Activated CD4-positive, alpha-beta T cell treated with anti-CD3 and anti-CD28 coated beads, Interleukin-2, amount 10 ng/mL, durations not matched to agents 7 days and 5 days (primary cell): Measurements from ENCODE around the gene CALD1. TPM values are rescaled to one million over a fixed set of nuclear protein-coding genes. Genes with fewer than 3 reads are reported as not detected.

ENCODE experiments used
- CTCF ChIA-PET: fragments of 350-600 bp; sonication (Branson Sonifier 250); formaldehyde crosslinking; loops from one replicate; lab custom pipeline; 2021; ENCODE audit warnings: antibody characterized with exemption; lab: Charles Lee
- POLR2A ChIA-PET: fragments of 350-600 bp; sonication (Branson Sonifier 250); formaldehyde crosslinking; loops from one replicate; lab custom pipeline; 2021; ENCODE audit warnings: antibody characterized with exemption; lab: Charles Lee
- DNase-seq: peaks from one replicate; pipeline ENCODE4 v3.0.0-alpha.2; 2020
- H3K27ac Mint-ChIP-seq: one replicate; pipeline ENCODE4 v1.8.0; 2021; ENCODE audit warnings: mild to moderate bottlenecking, moderate library complexity, mixed read lengths
- H3K27me3 Mint-ChIP-seq: one replicate; pipeline ENCODE4 v1.8.0; 2021; ENCODE audit warnings: mixed read lengths
- H3K36me3 Mint-ChIP-seq: one replicate; pipeline ENCODE4 v1.8.0; 2021; ENCODE audit warnings: low read depth, mixed read lengths
- H3K4me1 Mint-ChIP-seq: one replicate; pipeline ENCODE4 v1.8.0; 2021; ENCODE audit warnings: mixed read lengths
- H3K4me3 Mint-ChIP-seq: one replicate; pipeline ENCODE4 v1.8.0; 2021; ENCODE audit warnings: mild to moderate bottlenecking, moderate library complexity, mixed read lengths
- H3K9me3 Mint-ChIP-seq: one replicate; pipeline ENCODE4 v1.8.0; 2021; ENCODE audit warnings: mixed read lengths
- total RNA-seq, 2 experiments: library from RNA; stranded (reverse); gene quantifications; one replicate each; pipeline ENCODE4 v1.2.3, GENCODE V29; 2021

Gene CALD1
- total RNA-seq, 2 experiments from 2014 or later = 0.10 to 0.17 TPM

DNA sequence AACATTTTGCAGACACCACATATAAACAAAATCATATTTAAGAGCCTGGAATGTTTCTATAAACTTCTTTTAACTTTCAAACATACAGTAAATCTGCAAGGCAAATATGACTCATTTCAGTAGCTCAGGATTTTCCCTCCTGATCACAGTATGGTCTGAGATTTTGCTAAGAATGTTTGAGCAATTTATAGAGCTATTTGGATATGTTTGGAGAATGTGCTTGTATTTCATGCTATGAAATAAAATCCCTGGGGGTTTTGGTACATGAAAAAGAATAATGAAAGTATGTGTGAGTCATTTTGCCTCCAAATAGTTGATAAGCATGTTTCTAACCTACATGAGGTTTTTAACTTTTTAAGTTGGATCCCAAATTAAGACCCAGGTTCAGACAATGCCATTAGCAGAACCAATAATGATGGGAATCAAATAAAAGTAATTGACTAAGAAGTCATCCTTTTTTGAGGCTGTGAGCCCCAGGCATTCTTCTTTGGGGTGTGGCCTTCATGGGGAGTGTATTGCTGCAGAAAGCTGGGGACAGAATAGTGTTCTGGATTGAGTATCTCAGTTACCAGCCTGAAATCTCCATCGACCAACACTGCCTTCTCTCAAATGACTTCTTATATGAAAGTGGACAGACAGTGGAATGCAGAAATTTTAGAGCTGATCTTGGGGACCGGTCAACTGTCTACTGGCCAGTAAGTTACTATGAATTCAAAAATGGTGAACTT is 140.8 kb downstream of the CALD1 start:
- Mint-ChIP-seq H3K4me1 (no peaks in the 10 kb centered on the region), H3K9me3 (peaks cover 1% of the 10 kb centered on the region), H3K27me3 (no peaks in the 10 kb centered on the region), H3K4me3 (no peak overlapping the region), H3K27ac (no peak overlapping the region), H3K36me3 (no peaks in the 10 kb centered on the region)
- ChIA-PET POLR2A (no interaction called here), CTCF (no interaction called here)
- no peak for DNase-seq

DNA sequence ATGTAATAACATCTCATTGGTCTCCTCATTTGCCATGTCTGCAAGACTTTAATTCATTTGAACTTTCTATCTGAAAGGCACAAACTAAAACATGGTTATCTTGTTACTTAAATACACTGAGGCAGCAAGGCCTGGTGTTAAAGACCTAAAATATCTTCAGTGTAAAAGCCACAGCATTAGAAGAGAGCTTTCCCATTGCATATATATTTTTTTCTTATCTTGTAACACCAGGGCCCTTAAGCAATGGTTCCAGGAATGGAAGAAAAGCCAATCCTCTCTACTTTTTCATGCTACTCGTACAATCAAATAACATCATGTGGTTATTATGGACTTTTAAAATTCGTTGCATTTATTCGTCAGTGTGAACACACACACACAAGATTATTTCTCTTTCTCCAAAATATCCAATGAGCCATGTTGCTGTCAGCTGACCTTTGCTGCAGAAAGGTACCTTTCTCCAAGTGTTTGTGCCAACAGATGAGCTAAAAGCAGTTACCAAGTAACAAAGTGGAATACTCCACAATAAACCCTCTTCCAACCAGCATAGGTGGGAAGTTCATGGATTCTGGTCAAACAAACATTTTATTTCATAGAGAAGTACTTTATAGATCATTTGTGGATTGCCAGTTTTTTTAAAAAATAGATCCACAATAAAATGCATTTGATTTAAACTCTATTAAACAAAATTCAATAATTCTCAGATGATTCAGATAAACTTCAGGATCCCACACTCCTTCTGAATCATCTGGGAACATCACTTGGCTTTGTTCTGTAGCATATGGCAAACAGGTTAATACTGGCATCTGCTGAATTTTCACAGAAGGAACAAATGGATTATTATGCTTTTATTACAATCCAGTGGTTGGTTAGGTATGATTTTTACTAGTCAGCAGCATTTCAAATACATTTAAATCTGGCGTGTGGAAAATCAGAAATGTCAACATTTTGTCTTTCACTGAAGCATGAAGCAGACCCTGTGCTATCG is 143.6 kb downstream of the CALD1 start:
- no peak overlapping the region for H3K4me3 Mint-ChIP-seq
- no peak for DNase-seq
- POLR2A ChIA-PET = no interaction called here
- H3K9me3 Mint-ChIP-seq = peaks cover 3% of the 10 kb centered on the region
- no peaks in the 10 kb centered on the region for H3K36me3 Mint-ChIP-seq
- CTCF ChIA-PET = no interaction called here
- no peaks in the 10 kb centered on the region for H3K27me3 Mint-ChIP-seq
- H3K27ac Mint-ChIP-seq = no peak overlapping the region
- H3K4me1 Mint-ChIP-seq = no peaks in the 10 kb centered on the region

DNA sequence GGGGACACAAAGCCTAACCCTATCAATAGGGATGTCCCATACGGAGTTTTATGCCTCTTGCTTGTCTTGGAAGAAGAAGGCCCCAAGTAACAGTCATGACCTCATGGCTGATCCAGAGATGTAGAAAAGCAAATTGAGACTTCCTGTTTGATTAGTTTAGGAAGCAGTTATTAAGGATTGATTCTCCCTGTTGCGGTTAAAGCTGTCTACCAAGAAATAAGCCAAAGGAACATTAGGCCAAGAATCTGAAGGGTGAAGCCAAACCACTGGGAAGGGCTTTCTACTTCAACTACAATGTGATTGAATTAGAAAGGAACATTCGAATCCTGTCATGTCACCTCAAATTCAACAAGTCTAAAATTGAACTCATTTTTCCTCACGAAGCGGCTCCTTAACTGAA is 146.3 kb downstream of the CALD1 start:
- no peak for DNase-seq
- Mint-ChIP-seq H3K4me3 (no peak overlapping the region), H3K27me3 (no peaks in the 10 kb centered on the region), H3K27ac (no peak overlapping the region), H3K36me3 (no peaks in the 10 kb centered on the region), H3K4me1 (no peaks in the 10 kb centered on the region), H3K9me3 (peaks cover 3% of the 10 kb centered on the region)
- CTCF ChIA-PET = no interaction called here
- POLR2A ChIA-PET = no interaction called here

DNA sequence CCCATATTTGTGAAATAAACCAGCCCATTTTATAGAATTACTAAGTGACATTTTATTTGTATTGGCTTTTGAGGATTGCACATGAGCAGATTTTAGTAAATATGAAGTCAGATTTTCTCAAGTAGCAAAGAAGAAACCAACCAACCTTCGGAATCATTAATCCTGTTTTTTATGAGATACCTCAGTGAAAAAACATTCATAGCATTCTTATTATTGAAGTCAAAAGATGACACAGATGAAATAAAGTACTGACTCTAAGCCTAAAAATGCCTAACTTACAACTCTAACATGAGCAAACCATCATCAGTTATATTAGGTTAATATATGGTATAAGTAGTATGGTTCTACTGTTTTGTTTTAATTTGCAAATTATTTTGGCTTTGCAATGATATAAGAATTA is 147.0 kb downstream of the CALD1 start:
- Mint-ChIP-seq H3K27me3 (no peaks in the 10 kb centered on the region), H3K36me3 (no peaks in the 10 kb centered on the region), H3K4me1 (no peaks in the 10 kb centered on the region), H3K9me3 (peaks cover 3% of the 10 kb centered on the region), H3K4me3 (no peak overlapping the region), H3K27ac (no peak overlapping the region)
- DNase-seq = no peak
- ChIA-PET POLR2A (no interaction called here), CTCF (no interaction called here)

DNA sequence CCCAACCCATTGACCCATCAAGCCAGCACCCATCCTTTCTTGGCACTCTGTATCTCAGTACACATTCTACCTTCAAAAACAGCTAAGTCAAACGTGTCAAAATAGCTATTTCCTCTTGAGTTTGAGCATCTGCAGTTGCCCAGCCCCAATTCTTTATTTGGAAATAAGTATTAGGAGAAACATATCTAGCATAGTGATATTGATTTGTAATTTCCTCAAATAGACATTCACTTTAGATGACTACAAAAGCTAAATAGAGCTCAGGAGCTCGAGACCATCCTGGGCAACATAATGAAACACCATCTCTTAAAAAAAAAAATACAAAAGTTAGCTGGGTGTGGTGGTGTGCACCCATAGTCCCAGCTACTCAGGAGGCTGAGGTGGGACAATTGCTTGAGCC is 147.6 kb downstream of the CALD1 start:
- Mint-ChIP-seq H3K27ac (no peak overlapping the region), H3K27me3 (no peaks in the 10 kb centered on the region), H3K4me3 (no peak overlapping the region), H3K36me3 (no peaks in the 10 kb centered on the region), H3K9me3 (peaks cover 6% of the 10 kb centered on the region), H3K4me1 (no peaks in the 10 kb centered on the region)
- DNase-seq = no peak
- CTCF ChIA-PET = no interaction called here
- POLR2A ChIA-PET = no interaction called here

DNA sequence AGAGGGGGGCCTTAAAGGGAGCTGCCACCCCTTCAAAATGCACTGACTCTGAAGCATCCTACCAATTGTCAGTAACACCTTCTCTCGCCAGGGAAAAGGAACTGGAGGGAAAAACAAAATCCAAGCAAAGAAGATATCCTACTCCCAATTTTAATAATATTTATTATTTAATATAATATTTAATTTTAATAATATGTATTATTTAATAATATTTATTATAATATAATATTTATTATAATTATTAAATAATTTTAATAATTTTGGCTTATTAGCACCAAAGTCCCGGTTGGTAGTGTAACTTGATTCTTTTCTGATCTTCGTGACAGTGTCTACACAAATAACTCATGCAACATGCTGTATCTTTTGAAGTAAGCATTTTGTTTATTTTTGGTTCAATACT is 148.3 kb downstream of the CALD1 start:
- Mint-ChIP-seq H3K4me3 (no peak overlapping the region), H3K36me3 (no peaks in the 10 kb centered on the region), H3K27me3 (no peaks in the 10 kb centered on the region), H3K9me3 (peaks cover 9% of the 10 kb centered on the region), H3K27ac (no peak overlapping the region), H3K4me1 (peaks cover under 1% of the 10 kb centered on the region)
- ChIA-PET CTCF (interaction anchor here (0.6 kb wide), 1 partner anchor 1509 kb away, joined by 4 read pairs; no protein-coding TSS in a partner anchor), POLR2A (no interaction called here)
- no peak for DNase-seq

DNA sequence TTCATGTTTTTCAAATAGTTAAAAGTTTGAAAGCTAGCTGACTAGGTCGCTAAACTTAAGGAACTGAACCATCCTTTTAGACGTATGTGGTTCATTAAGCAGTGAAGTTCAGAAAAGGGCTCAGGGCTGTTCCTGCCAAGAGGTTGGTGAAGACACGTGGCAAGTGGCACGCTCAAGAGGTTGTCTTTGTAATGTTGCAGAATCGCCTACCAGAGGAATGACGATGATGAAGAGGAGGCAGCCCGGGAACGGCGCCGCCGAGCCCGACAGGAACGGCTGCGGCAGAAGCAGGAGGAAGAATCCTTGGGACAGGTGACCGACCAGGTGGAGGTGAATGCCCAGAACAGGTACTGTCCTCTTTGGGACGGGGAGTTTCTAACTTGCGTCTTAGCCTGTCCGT is 149.1 kb downstream of the CALD1 start:
- Mint-ChIP-seq H3K27ac (no peak overlapping the region), H3K4me1 (peaks cover 9% of the 10 kb centered on the region), H3K27me3 (no peaks in the 10 kb centered on the region), H3K36me3 (peaks cover 4% of the 10 kb centered on the region), H3K9me3 (peaks cover 9% of the 10 kb centered on the region), H3K4me3 (no peak overlapping the region)
- ChIA-PET POLR2A (no interaction called here), CTCF (interaction anchor here (0.7 kb wide), 1 partner anchor 583 kb away, joined by 3 read pairs; no protein-coding TSS in a partner anchor)
- DNase-seq = no peak

DNA sequence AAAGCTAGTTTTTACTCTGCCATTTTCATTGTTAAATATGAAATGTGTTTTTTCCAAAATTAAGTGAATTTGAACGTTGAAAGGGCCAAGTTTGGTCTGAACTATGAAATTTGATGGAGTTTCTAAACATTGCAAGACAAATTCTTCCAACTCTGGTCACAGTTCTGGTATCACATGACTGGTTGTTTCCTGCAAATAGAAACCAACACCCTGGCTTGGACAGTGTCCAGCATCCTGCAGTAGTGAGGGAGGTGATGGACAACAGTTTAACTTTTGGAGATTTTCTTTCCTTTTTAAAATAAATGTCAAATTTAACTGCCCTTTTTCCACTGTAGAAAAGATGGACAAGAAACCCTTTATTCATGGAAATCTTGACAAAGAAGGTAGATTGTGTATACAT is 152.1 kb downstream of the CALD1 start:
- Mint-ChIP-seq H3K4me1 (peaks cover 18% of the 10 kb centered on the region), H3K4me3 (no peak overlapping the region), H3K9me3 (peaks cover 6% of the 10 kb centered on the region), H3K27ac (no peak overlapping the region), H3K36me3 (peaks cover 4% of the 10 kb centered on the region), H3K27me3 (no peaks in the 10 kb centered on the region)
- CTCF ChIA-PET = no interaction called here
- DNase-seq = no peak
- POLR2A ChIA-PET = no interaction called here

DNA sequence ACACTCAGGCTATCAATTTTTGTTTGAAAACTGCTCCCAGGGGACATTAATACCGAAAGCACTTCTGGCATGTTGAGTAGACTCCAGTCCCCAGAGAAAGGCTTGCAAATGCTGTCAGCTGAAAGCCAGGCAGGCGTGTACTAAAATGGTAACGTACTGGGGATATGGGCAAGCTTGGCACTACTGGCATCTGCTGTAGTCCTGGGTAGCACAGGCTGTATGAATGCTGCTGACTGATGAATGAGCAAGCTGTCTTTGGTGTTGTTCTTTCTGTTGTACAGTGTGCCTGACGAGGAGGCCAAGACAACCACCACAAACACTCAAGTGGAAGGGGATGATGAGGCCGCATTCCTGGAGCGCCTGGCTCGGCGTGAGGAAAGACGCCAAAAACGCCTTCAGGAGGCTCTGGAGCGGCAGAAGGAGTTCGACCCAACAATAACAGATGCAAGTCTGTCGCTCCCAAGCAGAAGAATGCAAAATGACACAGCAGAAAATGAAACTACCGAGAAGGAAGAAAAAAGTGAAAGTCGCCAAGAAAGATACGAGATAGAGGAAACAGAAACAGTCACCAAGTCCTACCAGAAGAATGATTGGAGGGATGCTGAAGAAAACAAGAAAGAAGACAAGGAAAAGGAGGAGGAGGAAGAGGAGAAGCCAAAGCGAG is 153.4 kb downstream of the CALD1 start:
- Mint-ChIP-seq H3K4me3 (peak overlapping the region; percentile 63), H3K4me1 (peaks cover 20% of the 10 kb centered on the region), H3K27me3 (no peaks in the 10 kb centered on the region), H3K36me3 (peaks cover 4% of the 10 kb centered on the region), H3K9me3 (peaks cover 6% of the 10 kb centered on the region), H3K27ac (peak overlapping the region; percentile 90)
- ChIA-PET POLR2A (no interaction called here), CTCF (no interaction called here)
- DNase-seq = no peak

DNA sequence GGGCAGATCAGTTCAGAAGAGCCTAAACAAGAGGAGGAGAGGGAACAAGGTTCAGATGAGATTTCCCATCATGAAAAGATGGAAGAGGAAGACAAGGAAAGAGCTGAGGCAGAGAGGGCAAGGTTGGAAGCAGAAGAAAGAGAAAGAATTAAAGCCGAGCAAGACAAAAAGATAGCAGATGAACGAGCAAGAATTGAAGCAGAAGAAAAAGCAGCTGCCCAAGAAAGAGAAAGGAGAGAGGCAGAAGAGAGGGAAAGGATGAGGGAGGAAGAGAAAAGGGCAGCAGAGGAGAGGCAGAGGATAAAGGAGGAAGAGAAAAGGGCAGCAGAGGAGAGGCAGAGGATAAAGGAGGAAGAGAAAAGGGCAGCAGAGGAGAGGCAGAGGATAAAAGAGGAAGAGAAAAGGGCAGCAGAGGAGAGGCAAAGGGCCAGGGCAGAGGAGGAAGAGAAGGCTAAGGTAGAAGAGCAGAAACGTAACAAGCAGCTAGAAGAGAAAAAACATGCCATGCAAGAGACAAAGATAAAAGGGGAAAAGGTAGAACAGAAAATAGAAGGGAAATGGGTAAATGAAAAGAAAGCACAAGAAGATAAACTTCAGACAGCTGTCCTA is 154.1 kb downstream of the CALD1 start:
- Mint-ChIP-seq H3K36me3 (peaks cover 4% of the 10 kb centered on the region), H3K27me3 (no peaks in the 10 kb centered on the region), H3K9me3 (peaks cover 6% of the 10 kb centered on the region), H3K4me1 (peaks cover 20% of the 10 kb centered on the region), H3K27ac (peak overlapping the region; percentile 90), H3K4me3 (peak overlapping the region; percentile 63)
- POLR2A ChIA-PET = no interaction called here
- CTCF ChIA-PET = no interaction called here
- no peak for DNase-seq

DNA sequence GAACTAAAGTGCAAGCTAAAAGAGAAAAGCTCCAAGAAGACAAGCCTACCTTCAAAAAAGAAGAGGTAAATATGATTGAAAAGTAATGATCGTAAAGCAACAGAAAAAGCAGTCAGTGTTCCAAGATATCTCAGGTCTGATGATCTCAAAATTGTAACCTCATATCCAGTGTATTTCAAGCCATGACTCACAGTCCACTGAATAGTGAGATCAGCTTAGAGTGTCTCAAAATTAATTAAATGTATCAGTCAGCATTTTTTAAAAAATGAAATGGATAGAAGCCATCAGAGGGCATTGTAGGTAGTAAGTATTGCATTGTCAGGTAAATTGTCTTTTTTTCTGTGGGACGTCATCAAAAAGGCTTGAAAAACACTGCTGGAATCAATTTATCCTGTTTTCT is 156.3 kb downstream of the CALD1 start:
- CTCF ChIA-PET = interaction anchor here (1.2 kb wide), 1 partner anchor 62 kb away, joined by 3 read pairs; no protein-coding TSS in a partner anchor
- Mint-ChIP-seq H3K27me3 (no peaks in the 10 kb centered on the region), H3K4me1 (peaks cover 20% of the 10 kb centered on the region), H3K4me3 (no peak overlapping the region), H3K27ac (no peak overlapping the region), H3K9me3 (peaks cover 6% of the 10 kb centered on the region), H3K36me3 (peaks cover 4% of the 10 kb centered on the region)
- POLR2A ChIA-PET = no interaction called here
- DNase-seq = no peak

DNA sequence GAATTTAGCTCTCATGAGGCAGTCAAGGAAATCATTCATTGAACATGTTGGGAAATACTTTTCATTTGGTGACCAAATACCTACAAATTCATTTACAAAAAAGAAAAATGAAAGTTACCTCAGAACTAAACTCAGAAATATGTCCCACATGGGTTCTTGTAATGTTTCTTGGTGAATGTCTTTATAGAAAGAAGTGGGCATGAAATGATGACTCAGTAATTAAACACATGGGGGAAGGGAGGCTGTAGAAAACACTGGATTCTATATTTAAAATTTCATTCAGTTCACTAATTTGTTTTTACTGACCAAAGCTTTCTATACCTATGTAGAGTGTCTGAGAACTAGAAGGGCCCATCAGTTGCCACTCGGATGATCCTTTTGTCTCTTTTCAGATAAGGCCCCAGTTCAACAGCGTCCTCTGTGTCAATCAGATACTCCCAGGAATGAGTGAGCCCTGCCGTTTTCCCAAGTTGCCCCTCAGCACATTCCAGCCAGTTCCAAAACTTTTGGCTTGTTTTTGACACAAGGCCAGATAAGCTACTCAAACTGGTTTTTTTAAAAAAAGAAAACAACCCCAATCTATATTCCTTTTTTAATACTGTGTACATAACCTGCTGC is 157.6 kb downstream of the CALD1 start:
- DNase-seq = no peak
- Mint-ChIP-seq H3K4me3 (no peak overlapping the region), H3K36me3 (peaks cover 4% of the 10 kb centered on the region), H3K9me3 (peaks cover 4% of the 10 kb centered on the region), H3K27ac (no peak overlapping the region), H3K27me3 (no peaks in the 10 kb centered on the region), H3K4me1 (peaks cover 20% of the 10 kb centered on the region)
- ChIA-PET CTCF (interaction anchor here (0.6 kb wide), 2 partner anchors 459 to 740 kb away, joined by 3 to 6 read pairs; no protein-coding TSS in a partner anchor), POLR2A (no interaction called here)
